DND-41 (cell line): ENCODE data around the gene VIPAS39.

Experiments used
- CTCF ChIP-seq: IDR thresholded peaks from 2 replicates; pipeline ENCODE4 v1.5.1; 2012; ENCODE audit warnings: borderline replicate concordance, low read length, moderate library complexity, mild to moderate bottlenecking; ENCODE audit not compliant: poor library complexity, severe bottlenecking; ENCODE audit errors: extremely low read depth
- EZH2 ChIP-seq: IDR thresholded peaks from 3 replicates; pipeline ENCODE4 v1.6.1; 2012; ENCODE audit warnings: borderline replicate concordance, low read depth, mild to moderate bottlenecking, moderate library complexity, low read length, inconsistent platforms; ENCODE audit not compliant: severe bottlenecking

DNA sequence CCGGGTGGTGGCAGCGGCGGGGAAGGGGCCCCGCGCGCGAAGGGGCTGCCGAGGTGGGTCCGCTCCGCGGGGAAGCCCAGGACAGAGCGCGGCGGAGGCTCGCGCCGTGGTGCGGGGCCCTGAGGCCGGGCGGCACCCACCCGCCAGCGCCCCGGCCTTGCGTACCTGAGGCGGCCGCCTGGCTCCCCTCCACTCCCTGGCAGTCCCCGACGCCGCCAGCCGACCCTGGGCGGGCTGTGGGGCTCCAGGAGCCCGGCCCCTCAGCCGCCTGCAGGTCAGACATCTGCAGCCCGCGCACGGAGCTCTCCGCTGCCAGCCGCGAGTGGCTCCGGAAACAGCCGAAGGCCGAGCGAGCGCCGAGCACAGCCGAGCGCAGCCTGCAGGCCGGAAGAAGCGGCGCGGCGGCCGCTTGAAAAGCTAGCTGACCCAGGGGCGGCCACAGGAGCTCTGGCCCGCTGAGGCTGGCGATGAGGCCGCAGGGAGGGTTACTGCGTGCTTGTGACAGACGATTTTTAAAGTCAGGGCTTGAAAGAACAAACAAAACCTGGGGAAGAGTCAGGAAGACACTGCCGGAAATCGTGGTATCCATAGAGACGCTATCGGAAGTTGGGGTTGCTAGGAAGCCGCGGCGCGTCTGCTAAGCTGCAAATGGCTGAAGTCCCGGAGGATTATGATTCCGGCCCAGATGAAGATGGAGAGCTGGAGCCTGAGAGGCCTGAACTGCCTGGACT, 80.5 kb downstream of the VIPAS39 start, which contains the start of the genes SAMD15 and TMED8:
- peak; percentile 27 for TF ChIP-seq CTCF
- TF ChIP-seq EZH2 = no peak
